Neural progenitor cell (in vitro differentiated cells): ENCODE results near the gene HOXC4. TPM values are rescaled to one million over a fixed set of nuclear protein-coding genes. Genes with fewer than 3 reads are reported as not detected.

Experiments used
- DNase-seq: peaks from one replicate; pipeline ENCODE4 v3.0.0-alpha.2; 2016; ENCODE audit warnings: low spot score
- H2AFZ ChIP-seq: fragments of 200-600 bp; sonication (generic); replicated peaks from 2 replicates; pipeline ENCODE4 v1.6.1; 2016; ENCODE audit warnings: antibody characterized with exemption
- H3F3A ChIP-seq: fragments of 200-600 bp; sonication (generic); 2 replicates; pipeline ENCODE4 v1.6.1; 2016; ENCODE audit warnings: antibody characterized with exemption, low read depth
- H3K27ac ChIP-seq: fragments of 200-600 bp; sonication (generic); 2 replicates; pipeline ENCODE4 v1.5.1; 2016; ENCODE audit warnings: mild to moderate bottlenecking
- H3K27me3 ChIP-seq: fragments of 200-600 bp; sonication (generic); 2 replicates; pipeline ENCODE4 v1.6.1; 2016; ENCODE audit warnings: mild to moderate bottlenecking, moderate library complexity
- H3K36me3 ChIP-seq: fragments of 200-600 bp; sonication (generic); 2 replicates; pipeline ENCODE4 v1.5.1; 2016
- H3K4me1 ChIP-seq: fragments of 200-600 bp; sonication (generic); 2 replicates; pipeline ENCODE4 v1.6.1; 2016; ENCODE audit warnings: mixed run types
- H3K4me2 ChIP-seq: fragments of 200-600 bp; sonication (generic); 2 replicates; pipeline ENCODE4 v1.6.1; 2016
- H3K4me3 ChIP-seq: fragments of 200-600 bp; sonication (generic); 2 replicates; pipeline ENCODE4 v1.5.1; 2016
- H3K79me2 ChIP-seq: fragments of 200-600 bp; sonication (generic); 2 replicates; pipeline ENCODE4 v1.6.1; 2016; ENCODE audit warnings: low read depth
- H3K9ac ChIP-seq: fragments of 200-600 bp; sonication (generic); 2 replicates; pipeline ENCODE4 v1.6.1; 2016
- H3K9me3 ChIP-seq: fragments of 200-600 bp; sonication (generic); 2 replicates; pipeline ENCODE4 v1.5.1; 2016; ENCODE audit warnings: low read depth
- H4K20me1 ChIP-seq: fragments of 200-600 bp; sonication (generic); 2 replicates; pipeline ENCODE4 v1.6.1; 2016; ENCODE audit warnings: low read depth
- H3K27ac Mint-ChIP-seq: 3 replicates; pipeline ENCODE4 v1.8.0; 2021; ENCODE audit warnings: mixed read lengths
- H3K27me3 Mint-ChIP-seq: 2 replicates; pipeline ENCODE4 v1.8.0; 2022; ENCODE audit warnings: low read depth, mild to moderate bottlenecking, inconsistent platforms, moderate library complexity, mixed read lengths; ENCODE audit not compliant: insufficient read depth
- H3K36me3 Mint-ChIP-seq: 3 replicates; pipeline ENCODE4 v1.8.0; 2021; ENCODE audit warnings: mixed read lengths
- H3K4me1 Mint-ChIP-seq: 3 replicates; pipeline ENCODE4 v1.8.0; 2021; ENCODE audit warnings: mixed read lengths
- H3K4me3 Mint-ChIP-seq: 3 replicates; pipeline ENCODE4 v1.8.0; 2021; ENCODE audit warnings: mild to moderate bottlenecking, moderate library complexity, mixed read lengths
- H3K9me3 Mint-ChIP-seq: 3 replicates; pipeline ENCODE4 v1.8.0; 2020; ENCODE audit warnings: mixed read lengths
- CTCF ChIP-seq: fragments of 200-600 bp; sonication (generic); IDR thresholded peaks from 2 replicates; pipeline ENCODE4 v1.5.1; 2017; ENCODE audit warnings: antibody characterized with exemption, mild to moderate bottlenecking
- EZH2 ChIP-seq: fragments of 200-600 bp; sonication (generic); IDR thresholded peaks from 2 replicates; pipeline ENCODE4 v1.6.1; 2017; ENCODE audit warnings: antibody characterized with exemption, mild to moderate bottlenecking, moderate library complexity
- EZH2phosphoT487 ChIP-seq: fragments of 200-600 bp; sonication (generic); IDR thresholded peaks from 2 replicates; pipeline ENCODE4 v1.6.1; 2017; ENCODE audit warnings: antibody characterized with exemption
- total RNA-seq: library from RNA; depleted of rRNA; stranded (reverse); fragments of >200 nt; gene quantifications from 2 replicates; pipeline ENCODE4 v1.2.3, GENCODE V29; 2015; ENCODE audit warnings: low replicate concordance

The HOXC4 gene
- total RNA-seq, 1 donor from 2014 or later: not detected

GRCh38 chr12:54071942-54072341 lies 18.3 kb downstream of the HOXC4 start:
- peaks cover 100% of the 10 kb centered on the region for H3K27me3 ChIP-seq
- peaks cover 58% of the 10 kb centered on the region for H3K27me3 Mint-ChIP-seq

DNA sequence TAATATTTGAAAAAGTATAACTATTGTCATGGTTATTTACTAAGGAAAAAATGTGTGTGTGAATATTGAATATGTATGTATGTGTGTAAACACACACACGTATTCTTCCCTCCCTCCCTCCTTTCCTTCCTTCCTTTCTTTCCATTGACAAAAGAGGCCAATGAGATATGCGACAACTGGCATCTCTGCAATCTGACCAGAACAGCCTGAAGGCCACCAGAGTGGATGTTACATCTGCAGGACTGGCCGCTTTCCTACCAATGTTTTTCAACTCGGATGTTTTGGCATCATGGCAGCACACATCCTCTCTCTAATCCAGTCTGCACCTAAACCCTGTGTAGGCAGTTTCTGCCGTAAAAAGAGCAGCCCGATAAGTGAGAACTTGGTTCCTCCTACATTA lies 20.7 kb downstream of the HOXC4 start:
- no peaks in the 10 kb centered on the region for H3K9me3 ChIP-seq
- H3K27me3 Mint-ChIP-seq: peaks cover 61% of the 10 kb centered on the region
- H3K4me3 Mint-ChIP-seq: peak overlapping the region; percentile 62
- no peak overlapping the region for H3K4me2 ChIP-seq
- H3K4me1 Mint-ChIP-seq: no peaks in the 10 kb centered on the region
- no peak overlapping the region for H3K4me3 ChIP-seq
- DNase-seq: no peak
- no peaks in the 10 kb centered on the region for H3K4me1 ChIP-seq
- no peak overlapping the region for H3K9ac ChIP-seq
- H3F3A ChIP-seq: no peaks in the 10 kb centered on the region
- H3K79me2 ChIP-seq: no peaks in the 10 kb centered on the region
- TF ChIP-seq EZH2phosphoT487 (no peak), CTCF (no peak)
- H3K9me3 Mint-ChIP-seq: no peaks in the 10 kb centered on the region
- no peaks in the 10 kb centered on the region for H3K36me3 Mint-ChIP-seq
- no peak overlapping the region for H2AFZ ChIP-seq
- H3K36me3 ChIP-seq: no peaks in the 10 kb centered on the region
- H3K27me3 ChIP-seq: peaks cover 100% of the 10 kb centered on the region
- H3K27ac ChIP-seq: no peak overlapping the region
- H3K27ac Mint-ChIP-seq: no peak overlapping the region
- H4K20me1 ChIP-seq: peaks cover 8% of the 10 kb centered on the region

More at GRCh38 chr12:54071942-54072341, 18.3 kb downstream of the HOXC4 start:
- no peaks in the 10 kb centered on the region for H3K79me2 ChIP-seq
- H3K36me3 ChIP-seq: no peaks in the 10 kb centered on the region
- H4K20me1 ChIP-seq: no peaks in the 10 kb centered on the region
- H2AFZ ChIP-seq: no peak overlapping the region
- no peaks in the 10 kb centered on the region for H3K4me1 ChIP-seq
- H3K36me3 Mint-ChIP-seq: no peaks in the 10 kb centered on the region
- no peak overlapping the region for H3K4me2 ChIP-seq
- H3F3A ChIP-seq: no peaks in the 10 kb centered on the region
- no peak overlapping the region for H3K9ac ChIP-seq
- no peaks in the 10 kb centered on the region for H3K9me3 ChIP-seq
- no peak overlapping the region for H3K27ac Mint-ChIP-seq
- no peak overlapping the region for H3K4me3 Mint-ChIP-seq
- H3K9me3 Mint-ChIP-seq: no peaks in the 10 kb centered on the region
- no peak overlapping the region for H3K27ac ChIP-seq
- TF ChIP-seq EZH2 (no peak), EZH2phosphoT487 (no peak), CTCF (no peak)
- no peak for DNase-seq
- no peak overlapping the region for H3K4me3 ChIP-seq
- no peaks in the 10 kb centered on the region for H3K4me1 Mint-ChIP-seq

DNA sequence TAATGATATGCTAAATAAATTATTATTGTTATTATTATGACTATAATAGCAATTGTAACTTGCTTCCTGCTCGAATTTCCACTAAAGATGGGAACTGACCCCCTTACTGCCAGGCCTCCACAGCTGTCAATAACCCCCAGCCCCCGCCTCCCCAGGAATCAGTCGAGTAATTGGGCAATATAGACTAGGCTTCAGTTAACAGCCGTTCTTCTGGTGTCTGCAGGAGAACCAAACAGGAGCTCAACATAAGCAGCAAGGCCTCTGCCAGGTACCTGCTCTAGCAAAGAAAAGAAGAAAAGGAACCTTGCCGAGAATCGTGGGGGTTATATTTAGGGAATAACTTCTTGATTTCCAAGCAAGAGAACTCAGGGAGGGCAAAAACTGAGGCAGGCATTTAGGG lies 21.8 kb downstream of the HOXC4 start:
- no peaks in the 10 kb centered on the region for H3K9me3 ChIP-seq
- no peaks in the 10 kb centered on the region for H3K4me1 Mint-ChIP-seq
- H4K20me1 ChIP-seq: peaks cover 17% of the 10 kb centered on the region
- TF ChIP-seq CTCF: no peak
- TF ChIP-seq EZH2phosphoT487: no peak
- TF ChIP-seq EZH2: no peak
- no peaks in the 10 kb centered on the region for H3F3A ChIP-seq
- H3K27ac Mint-ChIP-seq: no peak overlapping the region
- peaks cover 1% of the 10 kb centered on the region for H3K9me3 Mint-ChIP-seq
- H3K27me3 ChIP-seq: peaks cover 100% of the 10 kb centered on the region
- no peak overlapping the region for H3K4me3 Mint-ChIP-seq
- no peak overlapping the region for H3K4me2 ChIP-seq
- H3K27ac ChIP-seq: no peak overlapping the region
- DNase-seq: no peak
- H3K36me3 ChIP-seq: no peaks in the 10 kb centered on the region
- no peak overlapping the region for H2AFZ ChIP-seq
- no peaks in the 10 kb centered on the region for H3K36me3 Mint-ChIP-seq
- no peak overlapping the region for H3K4me3 ChIP-seq
- H3K9ac ChIP-seq: no peak overlapping the region
- H3K27me3 Mint-ChIP-seq: peaks cover 70% of the 10 kb centered on the region
- no peaks in the 10 kb centered on the region for H3K79me2 ChIP-seq
- H3K4me1 ChIP-seq: no peaks in the 10 kb centered on the region
